ENCODE measurements around the gene LCN2.

- TF ChIP-seq EZH2phosphoT487 (IDR thresholded peaks at IDR 0.05; ENCODE audit: insufficient read depth, low read depth) (no peak), EZH2 (IDR thresholded peaks at IDR 0.05; ENCODE audit: insufficient read depth, poor library complexity, severe bottlenecking) (no peak)
Measured at GRCh38 chr9:128190516-128191405, 41.5 kb downstream of the LCN2 start.

All from GM23248 (cell line).